Right lobe of liver (tissue), 4 donors: Measurements from ENCODE around the gene RPL10L.

ENCODE experiments used
- POLR2A ChIP-seq: fragments of 450-650 bp; IDR thresholded peaks from one replicate; pipeline ENCODE4 v1.6.1; 2017; ENCODE audit warnings: antibody characterized with exemption, mild to moderate bottlenecking
- TF ChIP-seq, protein P1 (sequence below), 4 donors: fragments of 200-600 bp in 3 of 4; fragments of 450-650 bp in 1 of 4; IDR thresholded peaks; one replicate each; pipeline versions ENCODE4 v1.5.1 to v1.8.0; 2016 to 2022; ENCODE audit warnings: antibody characterized with exemption in 4 of 4, mild to moderate bottlenecking in 2 of 4
- donor health status: DM: no; HTN: no; CAD: no.
- donor health status: DM: no; HTN: no; CAD: no.
- donor health status: DM: no; HTN: yes; CAD: no.

DNA sequence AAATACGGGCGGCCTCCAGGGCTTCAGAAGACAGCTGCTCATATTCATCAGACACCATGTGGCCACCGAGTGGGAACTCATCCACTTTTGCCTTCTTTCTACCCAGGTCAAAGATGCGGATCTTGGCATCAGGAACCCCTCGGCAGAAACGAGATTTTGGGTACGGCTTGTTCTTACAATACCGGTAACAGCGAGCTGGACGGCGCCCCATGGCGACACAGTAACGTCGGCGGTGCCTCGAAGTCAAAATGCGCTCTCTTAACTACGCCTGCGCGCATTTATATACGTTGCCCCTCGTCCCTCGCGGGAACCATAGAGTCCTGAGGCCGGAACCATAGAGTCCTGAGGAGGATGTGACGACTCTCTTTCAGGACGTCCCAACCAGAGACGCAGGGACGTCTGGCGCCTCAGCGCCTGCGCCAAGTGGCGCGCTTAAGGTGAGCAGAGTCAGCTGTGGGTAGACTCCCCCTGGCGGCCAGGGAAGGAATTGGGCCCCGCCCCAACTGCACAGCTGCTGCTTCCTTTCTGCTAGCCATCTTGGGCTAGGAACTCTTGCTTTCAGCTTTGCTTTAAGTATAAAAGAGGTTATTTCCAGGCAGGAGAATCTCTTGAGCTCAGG, at the start of gene RPL10L:
- no peak for TF ChIP-seq POLR2A
- TF ChIP-seq, protein P1, sequence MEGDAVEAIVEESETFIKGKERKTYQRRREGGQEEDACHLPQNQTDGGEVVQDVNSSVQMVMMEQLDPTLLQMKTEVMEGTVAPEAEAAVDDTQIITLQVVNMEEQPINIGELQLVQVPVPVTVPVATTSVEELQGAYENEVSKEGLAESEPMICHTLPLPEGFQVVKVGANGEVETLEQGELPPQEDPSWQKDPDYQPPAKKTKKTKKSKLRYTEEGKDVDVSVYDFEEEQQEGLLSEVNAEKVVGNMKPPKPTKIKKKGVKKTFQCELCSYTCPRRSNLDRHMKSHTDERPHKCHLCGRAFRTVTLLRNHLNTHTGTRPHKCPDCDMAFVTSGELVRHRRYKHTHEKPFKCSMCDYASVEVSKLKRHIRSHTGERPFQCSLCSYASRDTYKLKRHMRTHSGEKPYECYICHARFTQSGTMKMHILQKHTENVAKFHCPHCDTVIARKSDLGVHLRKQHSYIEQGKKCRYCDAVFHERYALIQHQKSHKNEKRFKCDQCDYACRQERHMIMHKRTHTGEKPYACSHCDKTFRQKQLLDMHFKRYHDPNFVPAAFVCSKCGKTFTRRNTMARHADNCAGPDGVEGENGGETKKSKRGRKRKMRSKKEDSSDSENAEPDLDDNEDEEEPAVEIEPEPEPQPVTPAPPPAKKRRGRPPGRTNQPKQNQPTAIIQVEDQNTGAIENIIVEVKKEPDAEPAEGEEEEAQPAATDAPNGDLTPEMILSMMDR (IDR thresholded peaks at IDR 0.05) = peak in 1 of 4 donors; percentile 6
